NCI-H187 (cell line): ENCODE measurements around the gene TMEM200C.
"Not testable (repeated sequence)": the region's sequence is repeated elsewhere in the genome, so short reads cannot be mapped to it uniquely, and the experiment has no call there.

Experiments used
- DNase-seq, 2 experiments: peaks; one replicate each; lab custom pipeline; 2025; lab: John Stamatoyannopoulos, UW

TMEM200C gene

GRCh38 chr18:5891854-5892215 is 3.5 kb downstream of the TMEM200C start:
- no peak for DNase-seq

- DNase-seq = no peak
Observed at GRCh38 chr18:5891184-5891853, 4.0 kb downstream of the TMEM200C start.

DNA sequence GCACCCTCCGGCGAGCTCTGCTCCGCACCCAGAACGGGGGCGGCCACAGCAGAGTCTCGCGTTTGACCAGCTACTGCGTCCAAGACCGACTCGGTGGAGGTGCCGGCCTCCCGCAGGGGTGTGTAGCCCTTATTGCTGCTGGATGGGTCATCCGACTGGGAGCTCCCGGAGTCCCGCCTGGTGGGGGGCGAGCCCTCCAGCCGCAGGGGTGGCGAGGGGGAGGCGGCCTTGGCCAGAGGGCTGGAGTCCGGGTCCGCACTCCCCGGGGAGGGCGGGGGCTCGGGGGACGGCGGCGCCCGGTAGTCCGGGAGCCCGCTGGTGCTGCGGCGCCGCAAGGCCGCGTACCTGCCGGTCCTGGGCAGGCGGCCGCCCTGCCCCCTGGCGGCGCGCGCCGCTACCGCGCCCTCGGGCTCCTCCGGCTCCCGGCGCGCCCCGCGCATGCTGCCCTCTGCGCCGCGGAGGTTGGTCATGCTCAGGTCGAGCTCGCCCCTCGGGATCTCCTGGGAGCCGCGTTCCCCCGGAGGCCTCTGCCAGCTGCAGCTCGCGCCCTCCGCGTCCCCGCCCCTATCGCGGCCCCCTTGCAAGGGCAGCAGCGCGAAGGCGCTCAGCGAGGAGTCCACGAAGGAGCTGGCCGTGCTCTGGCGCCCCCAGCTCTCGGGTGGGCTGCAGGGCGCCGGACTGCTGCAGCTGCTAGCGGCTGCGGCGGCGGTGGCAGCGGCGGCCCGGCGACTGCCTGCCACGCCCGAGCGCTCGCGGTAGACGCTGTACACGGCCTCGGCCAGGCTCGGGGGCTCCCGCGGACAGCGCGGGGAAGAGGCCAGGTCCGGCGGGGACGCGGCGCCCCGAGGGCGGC is 4.8 kb downstream of the TMEM200C start:
- no peak for DNase-seq

DNA sequence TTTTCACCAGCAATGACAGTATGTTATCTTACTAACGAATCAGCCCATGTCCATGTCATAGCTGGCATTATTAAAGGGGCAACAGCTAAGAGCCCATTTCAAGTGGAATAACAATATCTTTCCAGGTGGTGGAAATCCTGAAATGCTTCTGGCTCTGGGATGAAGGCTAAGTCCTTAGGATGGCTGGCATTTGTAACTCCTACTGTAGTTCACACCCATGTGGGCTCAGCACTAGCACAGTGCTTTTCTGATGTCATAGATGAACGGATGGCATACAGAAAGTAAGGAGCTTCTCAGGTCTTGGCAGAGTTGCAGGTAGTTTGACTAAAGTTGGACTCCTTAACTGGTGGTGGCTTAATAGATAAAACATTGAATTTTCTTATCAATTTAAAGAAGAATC is 10.0 kb downstream of the TMEM200C start:
- DNase-seq = no peak

GRCh38 chr18:5884375-5884774 is 10.9 kb downstream of the TMEM200C start:
- DNase-seq = no peak

DNA sequence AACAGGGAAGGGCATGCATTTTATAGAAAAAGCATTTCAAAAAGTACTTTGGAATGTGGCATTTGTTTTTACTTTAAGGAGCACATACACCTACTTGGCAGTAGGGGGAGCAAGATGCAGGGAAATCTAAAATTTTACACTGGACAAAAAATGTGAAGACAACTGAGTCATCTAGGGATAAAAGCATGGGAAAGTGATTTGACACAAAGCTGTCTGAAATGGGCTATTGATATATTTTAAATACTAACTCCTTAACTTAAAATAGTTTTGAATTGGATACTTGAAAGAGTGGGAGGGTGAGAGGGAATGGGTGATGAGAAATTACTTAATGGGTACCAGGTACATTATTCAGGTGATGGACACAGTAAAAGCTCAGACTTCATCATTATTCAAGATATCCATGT is 15.8 kb downstream of the TMEM200C start:
- DNase-seq = no peak

GRCh38 chr18:5876891-5877290 is 18.4 kb downstream of the TMEM200C start:
- DNase-seq = no peak

GRCh38 chr18:5874336-5874735 is 21.0 kb downstream of the TMEM200C start:
- no peak for DNase-seq

DNA sequence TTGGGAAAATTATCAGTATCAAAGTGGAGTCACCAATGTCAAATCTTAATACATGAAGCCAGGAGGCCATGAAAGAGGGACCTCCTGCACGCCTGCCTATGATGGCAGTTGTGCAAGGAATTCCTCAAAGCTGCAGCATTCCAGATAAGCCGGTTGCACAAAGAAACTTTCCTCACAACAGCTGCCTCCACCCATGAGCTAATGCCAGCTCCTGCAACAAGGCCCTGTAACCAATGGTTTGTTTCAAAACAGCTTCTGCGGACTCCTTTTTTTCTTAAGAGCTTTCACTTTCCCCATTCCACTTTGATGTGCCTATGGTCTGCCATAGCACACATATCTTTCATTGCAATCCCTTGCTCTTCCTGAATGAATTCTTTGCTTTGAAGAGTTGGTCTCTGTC is 22.4 kb downstream of the TMEM200C start:
- no peak for DNase-seq

- DNase-seq = no peak
Observed at GRCh38 chr18:5871426-5871825, 23.9 kb downstream of the TMEM200C start.

DNA sequence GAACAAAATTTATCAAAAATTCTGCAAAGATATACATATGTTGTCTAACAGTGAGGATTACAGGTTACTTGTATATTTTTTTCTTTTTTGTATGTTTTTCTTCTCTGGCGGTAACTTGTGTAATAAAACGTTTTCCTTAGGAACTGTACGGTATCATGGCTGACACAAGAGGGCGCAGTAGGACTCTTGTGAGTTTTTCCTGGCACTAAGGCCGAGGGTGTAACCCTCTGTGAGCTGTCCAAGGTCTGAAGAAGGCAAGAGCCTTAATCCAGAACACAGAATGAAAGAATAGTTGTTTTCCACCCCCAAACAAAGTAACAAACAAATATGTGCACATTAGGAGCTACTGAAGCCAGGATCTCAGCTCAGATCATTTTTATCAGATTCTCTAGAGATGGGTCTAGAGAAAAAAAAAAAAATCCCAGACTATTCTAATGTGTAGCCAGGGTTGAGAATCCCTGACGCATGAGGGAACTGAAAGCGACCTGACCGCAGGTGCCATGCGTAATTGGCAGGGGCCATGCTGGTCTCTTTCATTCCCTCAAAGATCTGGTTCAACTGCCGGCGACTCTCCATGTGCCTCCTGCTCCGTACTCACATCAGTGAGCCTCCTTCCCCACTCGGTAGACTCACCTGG is 27.0 kb downstream of the TMEM200C start:
- DNase-seq = no peak

- no peak for DNase-seq
Observed at GRCh38 chr18:5865521-5865920, 29.8 kb downstream of the TMEM200C start.

DNA sequence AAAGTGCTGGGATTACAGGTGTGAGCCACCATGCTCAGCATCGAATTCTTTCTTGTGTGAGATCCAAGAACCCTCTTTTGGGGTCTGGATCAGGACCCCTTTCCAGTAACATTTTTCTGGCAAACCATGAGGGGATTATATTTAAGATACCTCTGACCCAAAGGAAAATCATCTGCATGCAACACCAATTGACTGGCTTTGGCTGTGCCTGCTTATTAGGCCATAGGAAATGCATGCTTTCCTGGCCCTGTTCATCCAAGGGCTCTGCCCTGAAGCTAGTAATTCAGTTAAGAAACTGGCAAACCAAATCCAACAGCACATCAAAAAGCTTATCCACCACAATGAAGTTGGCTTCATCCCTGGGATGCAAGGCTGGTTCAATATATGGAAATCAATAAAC is 33.2 kb downstream of the TMEM200C start:
- not testable (repeated sequence) for DNase-seq

DNA sequence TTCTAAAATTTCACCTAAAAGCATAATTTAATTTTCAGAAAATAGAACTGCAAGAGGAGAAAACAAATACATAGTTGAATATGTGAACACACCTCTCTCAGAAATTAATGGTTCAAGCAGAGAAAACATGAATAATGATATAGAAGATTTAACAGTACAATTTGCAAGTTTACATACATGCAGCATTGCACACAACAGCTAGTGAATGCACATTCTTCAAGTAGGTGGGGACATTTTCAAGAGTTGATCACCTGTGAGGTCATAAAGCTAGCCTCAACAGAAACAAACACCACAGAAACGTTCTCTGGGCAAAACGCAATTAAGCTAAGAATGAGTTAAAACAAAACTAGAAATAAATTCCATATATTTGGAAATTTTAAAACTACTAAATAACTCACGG is 38.1 kb downstream of the TMEM200C start:
- DNase-seq = no peak

GRCh38 chr18:5853253-5853652 is 42.1 kb downstream of the TMEM200C start:
- no peak for DNase-seq

DNA sequence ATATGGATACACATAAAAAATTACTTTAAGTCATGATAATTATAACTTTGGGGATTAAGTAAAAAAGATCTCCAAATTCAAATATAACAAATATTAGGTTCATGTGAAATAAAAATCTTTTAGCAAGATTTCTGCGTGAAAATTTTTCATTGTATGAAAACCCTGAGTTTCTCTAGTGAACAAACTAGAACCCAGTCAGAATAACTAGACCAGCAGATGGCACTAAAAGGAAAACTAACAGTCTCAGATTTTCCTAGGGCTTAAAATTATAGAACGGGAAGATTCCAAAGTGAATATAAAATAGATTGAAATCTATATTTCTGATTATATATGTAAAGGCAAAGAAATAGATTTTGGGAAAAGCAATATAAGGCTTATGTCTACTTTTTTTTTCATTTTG is 43.3 kb downstream of the TMEM200C start:
- no peak for DNase-seq

GRCh38 chr18:5842653-5843052 is 52.7 kb downstream of the TMEM200C start:
- no peak for DNase-seq

DNA sequence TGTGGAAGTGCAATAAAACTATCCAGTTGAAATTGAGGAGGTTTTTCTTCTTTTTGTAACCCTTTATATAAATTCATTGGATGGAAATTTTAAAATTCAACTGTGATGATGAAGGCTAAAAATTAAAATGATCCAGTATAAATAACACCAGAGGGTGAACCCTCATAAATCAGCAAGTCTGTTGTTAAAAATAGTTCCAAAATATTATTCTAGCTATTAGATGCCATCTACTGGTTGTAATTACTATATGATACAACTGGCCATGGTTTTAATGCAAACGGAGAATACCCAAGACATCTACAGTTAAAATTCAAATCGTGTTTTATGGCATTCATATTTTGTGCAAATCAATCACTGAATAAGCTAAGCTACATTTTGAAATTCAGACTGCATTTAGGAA is 53.8 kb downstream of the TMEM200C start:
- DNase-seq = no peak

DNA sequence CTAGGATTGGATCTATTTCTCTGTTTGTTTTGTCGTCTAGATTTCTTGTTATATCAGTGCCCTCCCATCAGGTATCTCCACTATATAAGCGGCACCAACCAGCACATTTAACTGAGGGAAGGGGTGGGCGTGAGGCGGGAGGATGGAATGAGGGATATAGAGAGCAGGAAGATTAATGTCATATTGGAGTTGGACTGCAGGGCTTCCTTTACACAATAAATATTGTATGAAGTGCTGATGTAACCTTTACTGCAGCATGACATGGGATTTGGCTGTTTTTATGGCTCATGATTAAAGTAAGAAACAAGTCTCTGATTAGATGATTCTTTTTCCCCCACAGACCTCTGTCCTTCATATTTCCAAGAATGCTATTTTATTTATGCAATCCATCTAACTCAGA is 54.8 kb downstream of the TMEM200C start:
- DNase-seq = no peak

GRCh38 chr18:5840025-5840424 is 55.3 kb downstream of the TMEM200C start:
- DNase-seq = no peak

GRCh38 chr18:5839102-5839501 is 56.2 kb downstream of the TMEM200C start:
- DNase-seq = no peak
